Smooth muscle cell (in vitro differentiated cells): ENCODE measurements around the gene GALR2. TPM values are rescaled to one million over a fixed set of nuclear protein-coding genes. Genes with fewer than 3 reads are reported as not detected.

Experiments used
- DNase-seq: peaks from one replicate; lab custom pipeline; 2025; ENCODE audit not compliant: unreplicated experiment; lab: John Stamatoyannopoulos, UW
- H2AFZ ChIP-seq: fragments of 200-600 bp; sonication (generic); 2 replicates; pipeline ENCODE4 v1.6.0; 2016; ENCODE audit warnings: antibody characterized with exemption, low read depth, mild to moderate bottlenecking
- H3F3A ChIP-seq: fragments of 200-600 bp; sonication (generic); 2 replicates; pipeline ENCODE4 v1.6.0; 2017; ENCODE audit warnings: antibody characterized with exemption, low read depth
- H3K27ac ChIP-seq: fragments of 200-600 bp; sonication (generic); 2 replicates; pipeline ENCODE4 v1.5.1; 2016; ENCODE audit warnings: low read depth, mild to moderate bottlenecking
- H3K27me3 ChIP-seq: fragments of 200-600 bp; sonication (generic); 2 replicates; pipeline ENCODE4 v1.6.1; 2016; ENCODE audit warnings: low read depth, mild to moderate bottlenecking
- H3K36me3 ChIP-seq: fragments of 200-600 bp; sonication (generic); 2 replicates; pipeline ENCODE4 v1.5.1; 2016; ENCODE audit warnings: low read depth
- H3K4me1 ChIP-seq: fragments of 200-600 bp; sonication (generic); 2 replicates; pipeline ENCODE4 v1.5.1; 2016; ENCODE audit warnings: low read depth
- H3K4me2 ChIP-seq: fragments of 200-600 bp; sonication (generic); 2 replicates; pipeline ENCODE4 v1.6.0; 2016; ENCODE audit warnings: mild to moderate bottlenecking
- H3K4me3 ChIP-seq: fragments of 200-600 bp; sonication (generic); 2 replicates; pipeline ENCODE4 v1.5.1; 2016; ENCODE audit warnings: mild to moderate bottlenecking
- H3K79me2 ChIP-seq: fragments of 200-600 bp; sonication (generic); 2 replicates; pipeline ENCODE4 v1.6.0; 2016; ENCODE audit warnings: low read depth, mild to moderate bottlenecking
- H3K9ac ChIP-seq: fragments of 200-600 bp; sonication (generic); 2 replicates; pipeline ENCODE4 v1.6.0; 2016; ENCODE audit warnings: low read depth
- H3K9me3 ChIP-seq: fragments of 200-600 bp; sonication (generic); replicated peaks from 2 replicates; pipeline ENCODE4 v1.5.1; 2016; ENCODE audit warnings: low read depth
- H4K20me1 ChIP-seq: fragments of 200-600 bp; sonication (generic); 2 replicates; pipeline ENCODE4 v1.6.0; 2016; ENCODE audit warnings: low read depth
- WGBS: methylation state at CpG from one replicate; pipeline ENCODE4 v1.1.7; 2016; ENCODE audit warnings: low lambda C conversion rate; 5-methylcytosine and 5-hydroxymethylcytosine counted together
- polyA plus RNA-seq: library from polyadenylated mRNA; unstranded; fragments of >200 nt; fragmentation: Nextera tagmentation; extraction: Ambion mirVana; gene quantifications from 2 replicates; pipeline ENCODE4 v1.2.1, GENCODE V29; 2016
- total RNA-seq: library from RNA; depleted of rRNA; stranded (reverse); fragments of >200 nt; gene quantifications from 2 replicates; pipeline ENCODE4 v1.2.3, GENCODE V29; 2014
- TF ChIP-seq, protein P1 (sequence below): fragments of 200-600 bp; sonication (generic); IDR thresholded peaks from 2 replicates; pipeline ENCODE4 v1.5.1; 2017; ENCODE audit warnings: borderline replicate concordance, mild to moderate bottlenecking, antibody characterized with exemption; ENCODE audit not compliant: insufficient read depth, poor library complexity, severe bottlenecking

Gene GALR2
- total and polyA plus RNA-seq, 2 experiments from 2014 or later, result not detected

DNA sequence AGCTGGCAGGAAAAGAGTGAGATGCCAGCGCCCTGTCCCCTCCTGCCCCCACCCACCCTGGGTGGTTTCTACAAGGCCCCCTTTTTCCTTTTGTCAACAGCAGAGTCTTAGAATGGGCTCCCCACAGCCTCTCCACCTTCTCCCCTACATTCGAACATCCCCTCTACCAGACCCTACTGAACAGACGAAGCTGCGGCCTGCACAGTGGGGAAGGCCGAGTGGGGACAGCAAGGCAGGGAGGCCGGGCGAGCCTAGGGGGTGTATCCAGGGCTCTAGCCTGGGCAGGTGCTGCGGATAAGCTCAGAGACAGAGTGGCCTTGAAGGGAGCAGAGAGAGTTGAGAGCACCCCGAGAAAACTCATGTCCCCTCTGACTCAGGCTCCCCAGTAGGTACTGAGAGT, 11.8 kb downstream of the GALR2 start:
- H2AFZ ChIP-seq, result no peak overlapping the region
- no peaks in the 10 kb centered on the region for H3K27me3 ChIP-seq
- H3K79me2 ChIP-seq, result no peaks in the 10 kb centered on the region
- H3K9me3 ChIP-seq, result no peaks in the 10 kb centered on the region
- H3K4me3 ChIP-seq, result no peak overlapping the region
- TF ChIP-seq, protein P1, sequence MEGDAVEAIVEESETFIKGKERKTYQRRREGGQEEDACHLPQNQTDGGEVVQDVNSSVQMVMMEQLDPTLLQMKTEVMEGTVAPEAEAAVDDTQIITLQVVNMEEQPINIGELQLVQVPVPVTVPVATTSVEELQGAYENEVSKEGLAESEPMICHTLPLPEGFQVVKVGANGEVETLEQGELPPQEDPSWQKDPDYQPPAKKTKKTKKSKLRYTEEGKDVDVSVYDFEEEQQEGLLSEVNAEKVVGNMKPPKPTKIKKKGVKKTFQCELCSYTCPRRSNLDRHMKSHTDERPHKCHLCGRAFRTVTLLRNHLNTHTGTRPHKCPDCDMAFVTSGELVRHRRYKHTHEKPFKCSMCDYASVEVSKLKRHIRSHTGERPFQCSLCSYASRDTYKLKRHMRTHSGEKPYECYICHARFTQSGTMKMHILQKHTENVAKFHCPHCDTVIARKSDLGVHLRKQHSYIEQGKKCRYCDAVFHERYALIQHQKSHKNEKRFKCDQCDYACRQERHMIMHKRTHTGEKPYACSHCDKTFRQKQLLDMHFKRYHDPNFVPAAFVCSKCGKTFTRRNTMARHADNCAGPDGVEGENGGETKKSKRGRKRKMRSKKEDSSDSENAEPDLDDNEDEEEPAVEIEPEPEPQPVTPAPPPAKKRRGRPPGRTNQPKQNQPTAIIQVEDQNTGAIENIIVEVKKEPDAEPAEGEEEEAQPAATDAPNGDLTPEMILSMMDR, result no peak
- H3K27ac ChIP-seq, result no peak overlapping the region
- DNase-seq, result no peak
- H3K4me2 ChIP-seq, result no peak overlapping the region
- no peaks in the 10 kb centered on the region for H3K4me1 ChIP-seq
- H3K9ac ChIP-seq, result no peak overlapping the region
- H3K36me3 ChIP-seq, result no peaks in the 10 kb centered on the region
- no peaks in the 10 kb centered on the region for H3F3A ChIP-seq
- 100% methylated on average over 8 of the region's 9 CpGs for WGBS
- H4K20me1 ChIP-seq, result peaks cover 45% of the 10 kb centered on the region

- Histone ChIP-seq H3K9me3 (no peaks in the 10 kb centered on the region), H3K27ac (no peak overlapping the region), H2AFZ (no peak overlapping the region), H3K4me2 (no peak overlapping the region), H3K4me3 (no peak overlapping the region), H3K36me3 (no peaks in the 10 kb centered on the region), H3F3A (no peaks in the 10 kb centered on the region), H3K27me3 (no peaks in the 10 kb centered on the region), H4K20me1 (peaks cover 51% of the 10 kb centered on the region), H3K4me1 (no peaks in the 10 kb centered on the region), H3K9ac (no peak overlapping the region), H3K79me2 (no peaks in the 10 kb centered on the region)
- TF ChIP-seq, protein P1, result no peak
- no peak for DNase-seq
- WGBS, result 95% methylated on average over 7 of the region's 11 CpGs
Measured at GRCh38 chr17:76087531-76087930, 12.9 kb downstream of the GALR2 start.

DNA sequence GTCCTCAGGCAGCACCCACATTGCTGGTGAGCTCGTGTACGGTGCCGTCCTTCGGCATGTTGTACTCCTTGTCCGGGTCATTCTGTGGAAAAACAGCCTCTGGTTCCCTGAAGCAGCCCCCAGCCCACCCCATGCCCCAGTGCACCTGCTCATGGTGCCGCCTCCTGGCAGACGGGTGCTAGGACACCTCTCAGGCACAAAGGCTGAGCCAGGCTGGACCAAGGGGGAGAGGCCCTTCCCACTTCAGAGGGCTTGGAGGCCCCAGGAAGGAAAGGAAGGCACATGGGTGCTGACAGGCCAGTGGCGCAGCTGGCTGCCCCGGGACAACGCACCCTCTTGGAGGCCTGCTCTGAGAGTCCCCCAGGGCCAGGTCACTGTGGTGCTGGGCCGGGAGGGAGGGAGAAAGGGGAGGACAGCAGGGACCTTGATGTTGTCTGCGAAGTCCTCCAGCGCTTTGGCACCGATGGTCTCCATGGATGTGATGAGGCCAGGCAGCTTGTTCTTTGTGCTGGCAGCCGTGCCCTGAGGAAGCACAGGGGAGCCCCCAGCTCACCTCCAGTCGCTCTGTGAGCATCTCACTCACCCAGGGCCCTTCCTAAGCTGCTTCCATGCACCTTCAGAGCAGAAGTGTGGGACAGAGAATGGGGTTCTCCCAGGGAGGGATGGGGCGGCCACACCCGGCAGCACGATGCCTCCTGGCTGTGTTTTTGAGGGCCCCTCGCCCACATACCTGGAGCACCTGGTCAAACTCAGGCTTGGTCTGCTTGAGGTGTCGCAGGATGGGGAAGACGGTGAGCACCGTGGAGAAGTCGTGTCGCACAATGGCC, 13.7 kb downstream of the GALR2 start:
- Histone ChIP-seq H3K9me3 (no peaks in the 10 kb centered on the region), H4K20me1 (peaks cover 55% of the 10 kb centered on the region), H3K27me3 (no peaks in the 10 kb centered on the region), H3K36me3 (no peaks in the 10 kb centered on the region), H3F3A (no peaks in the 10 kb centered on the region), H3K4me2 (no peak overlapping the region), H3K4me1 (no peaks in the 10 kb centered on the region), H3K9ac (no peak overlapping the region), H3K4me3 (no peak overlapping the region), H3K27ac (no peak overlapping the region), H2AFZ (no peak overlapping the region), H3K79me2 (no peaks in the 10 kb centered on the region)
- 91% methylated on average over 21 of the region's 25 CpGs for WGBS
- DNase-seq, result no peak
- TF ChIP-seq, protein P1, result no peak
